ENCODE results near the gene SLAMF6.

SLAMF6 gene

GRCh38 chr1:160467576-160467975 is 55.5 kb downstream of the SLAMF6 start:
- no peak for DNase-seq (ENCODE audit: low read depth in 2 of 2)

GRCh38 chr1:160466961-160467360 is 56.1 kb downstream of the SLAMF6 start:
- DNase-seq (ENCODE audit: low read depth in 2 of 2), result no peak

- DNase-seq (ENCODE audit: low read depth in 2 of 2), result no peak
Observed at GRCh38 chr1:160465123-160465522, 57.9 kb downstream of the SLAMF6 start.

- DNase-seq (ENCODE audit: low read depth in 2 of 2), result no peak
Observed at GRCh38 chr1:160460683-160461287, 62.3 kb downstream of the SLAMF6 start.

- no peak for DNase-seq (ENCODE audit: low read depth in 2 of 2)
Observed at GRCh38 chr1:160460214-160460642, 62.8 kb downstream of the SLAMF6 start.

GRCh38 chr1:160459687-160460086 is 63.4 kb downstream of the SLAMF6 start:
- no peak for DNase-seq (ENCODE audit: low read depth in 2 of 2)

- no peak for DNase-seq (ENCODE audit: low read depth in 2 of 2)
Observed at GRCh38 chr1:160459056-160459455, 64.0 kb downstream of the SLAMF6 start.

GRCh38 chr1:160455153-160455517 is 67.9 kb downstream of the SLAMF6 start:
- DNase-seq (ENCODE audit: low read depth in 2 of 2), result no peak

GRCh38 chr1:160454371-160455152 is 68.5 kb downstream of the SLAMF6 start:
- no peak for DNase-seq (ENCODE audit: low read depth in 2 of 2)

GRCh38 chr1:160453443-160453842 is 69.6 kb downstream of the SLAMF6 start:
- no peak for DNase-seq (ENCODE audit: low read depth in 2 of 2)

GRCh38 chr1:160451859-160452232 is 71.2 kb downstream of the SLAMF6 start:
- DNase-seq (ENCODE audit: low read depth in 2 of 2), result no peak

GRCh38 chr1:160451119-160451858 is 71.8 kb downstream of the SLAMF6 start:
- no peak for DNase-seq (ENCODE audit: low read depth in 2 of 2)

- DNase-seq (ENCODE audit: low read depth in 2 of 2), result no peak
Observed at GRCh38 chr1:160449494-160449893, 73.6 kb downstream of the SLAMF6 start.

GRCh38 chr1:160446945-160447600 is 76.0 kb downstream of the SLAMF6 start:
- no peak for DNase-seq (ENCODE audit: low read depth in 2 of 2)

GRCh38 chr1:160439718-160440117 is 83.3 kb downstream of the SLAMF6 start:
- no peak for DNase-seq (ENCODE audit: low read depth in 2 of 2)

- DNase-seq (ENCODE audit: low read depth in 2 of 2), result no peak
Observed at GRCh38 chr1:160438935-160439334, 84.1 kb downstream of the SLAMF6 start.

- DNase-seq (ENCODE audit: low read depth in 2 of 2), result no peak
Observed at GRCh38 chr1:160438317-160438918, 84.6 kb downstream of the SLAMF6 start.

- no peak for DNase-seq (ENCODE audit: low read depth in 2 of 2)
Observed at GRCh38 chr1:160437432-160438316, 85.4 kb downstream of the SLAMF6 start.

GRCh38 chr1:160436966-160437365 is 86.1 kb downstream of the SLAMF6 start:
- no peak for DNase-seq (ENCODE audit: low read depth in 2 of 2)
